Measurements from ENCODE around the gene C6orf15.
A peak's percentile ranks its signal among the peaks of the same experiment; 100 is the strongest.

The C6orf15 gene

GRCh38 chr6:31129130-31129529 is 16.8 kb upstream of the C6orf15 start:
- no peak for DNase-seq

GRCh38 chr6:31128093-31128676 is 15.8 kb upstream of the C6orf15 start:
- DNase-seq, result peak; percentile 74

- no peak for DNase-seq
Measured at GRCh38 chr6:31126396-31127175, 14.2 kb upstream of the C6orf15 start.

GRCh38 chr6:31125586-31126363 is 13.4 kb upstream of the C6orf15 start:
- DNase-seq, result no peak

GRCh38 chr6:31125162-31125561 is 12.8 kb upstream of the C6orf15 start:
- no peak for DNase-seq

GRCh38 chr6:31122791-31123706 is 10.7 kb upstream of the C6orf15 start:
- DNase-seq, result no peak

- no peak for DNase-seq
Measured at GRCh38 chr6:31121131-31121790, 8.9 kb upstream of the C6orf15 start.

- no peak for DNase-seq
Measured at GRCh38 chr6:31120151-31120915, 8.0 kb upstream of the C6orf15 start, which contains the start of gene CDSN. Gene CDSN, minus strand, starts transcription at chr6:31120446. Its CDS starts 27 bp downstream, at chr6:31120419.

- no peak for DNase-seq
Measured at GRCh38 chr6:31118178-31118577, 5.8 kb upstream of the C6orf15 start.

- no peak for DNase-seq
Measured at GRCh38 chr6:31116661-31117385, 4.4 kb upstream of the C6orf15 start.

GRCh38 chr6:31115941-31116560 is 3.7 kb upstream of the C6orf15 start:
- no peak for DNase-seq

- peak; percentile 22 for DNase-seq
Measured at GRCh38 chr6:31114970-31115849, 2.8 kb upstream of the C6orf15 start.

- DNase-seq, result no peak
Measured at GRCh38 chr6:31114541-31114878, 2.1 kb upstream of the C6orf15 start, which contains the start of gene PSORS1C1. Gene PSORS1C1, plus strand, starts transcription at chr6:31114800. Its CDS starts 14,833 bp downstream, at chr6:31129633.

- no peak for DNase-seq
Measured at GRCh38 chr6:31113861-31114540, 1.6 kb upstream of the C6orf15 start.

GRCh38 chr6:31111712-31112111 is 663 bp downstream of the C6orf15 start:
- DNase-seq, result no peak

- no peak for DNase-seq
Measured at GRCh38 chr6:31110825-31111582, 1.4 kb downstream of the C6orf15 start.

GRCh38 chr6:31107052-31107451 is 5.3 kb downstream of the C6orf15 start:
- DNase-seq, result no peak

GRCh38 chr6:31103136-31103535 is 9.2 kb downstream of the C6orf15 start:
- no peak for DNase-seq
